Naive thymus-derived CD8-positive, alpha-beta T cell (primary cell): Measurements from ENCODE around the gene AFF3. TPM values are rescaled to one million over a fixed set of nuclear protein-coding genes. Genes with fewer than 3 reads are reported as not detected.

Source experiments
- ATAC-seq, 2 donors: fragments of 150-1000 bp; cut with Tn5 transposase in 1 of 2; sonication (Bioruptor Pico), chemical (Tn5 transposase) in 1 of 2; 1 replicate in 1 of 2; 2 replicates in 1 of 2; pipeline ENCODE4 v1.10.0; 2021; ENCODE audit warnings: mild to moderate bottlenecking in 2 of 2, moderate library complexity in 2 of 2
- POLR2A ChIA-PET: fragments of 350-600 bp; sonication (Branson Sonifier 250); formaldehyde crosslinking; loops from one replicate; lab custom pipeline; 2021; ENCODE audit warnings: antibody characterized with exemption; lab: Charles Lee
- DNase-seq, 10 donors: peaks; one replicate each; pipeline versions ENCODE4 v3.0.0 to v3.0.0-alpha.2; 2020 to 2022
- H3K27ac Mint-ChIP-seq, 10 donors: one replicate each; pipeline ENCODE4 v1.8.0; 2020 to 2022; ENCODE audit warnings: mild to moderate bottlenecking in 10 of 10, mixed read lengths in 10 of 10, moderate library complexity in 4 of 10, inconsistent platforms in 1 of 10
- H3K27me3 Mint-ChIP-seq, 5 donors: one replicate each; pipeline ENCODE4 v1.8.0; 2021 to 2022; ENCODE audit warnings: mixed read lengths in 5 of 5
- H3K36me3 Mint-ChIP-seq, 3 donors: one replicate each; pipeline ENCODE4 v1.8.0; 2020 to 2022; ENCODE audit warnings: mixed read lengths in 3 of 3, mild to moderate bottlenecking in 2 of 3, inconsistent platforms in 1 of 3
- H3K4me1 Mint-ChIP-seq, 4 donors: one replicate each; pipeline ENCODE4 v1.8.0; 2021 to 2022; ENCODE audit warnings: mixed read lengths in 4 of 4
- H3K4me3 Mint-ChIP-seq, 10 donors: one replicate each; pipeline ENCODE4 v1.8.0; 2020 to 2022; ENCODE audit warnings: mild to moderate bottlenecking in 10 of 10, mixed read lengths in 10 of 10, moderate library complexity in 6 of 10, inconsistent platforms in 1 of 10
- H3K9me3 Mint-ChIP-seq, 9 donors: one replicate each; pipeline ENCODE4 v1.8.0; 2020 to 2022; ENCODE audit warnings: mixed read lengths in 9 of 9, mild to moderate bottlenecking in 3 of 9, inconsistent platforms in 1 of 9, moderate library complexity in 1 of 9
- polyA plus RNA-seq, 3 donors: library from polyadenylated mRNA; unstranded; fragments of 300-500 nt; fragmentation: Illumina TruSeq; gene quantifications; one replicate each; pipeline ENCODE4 v1.2.3, GENCODE V29; 2021
- total RNA-seq, 8 experiments: library from RNA in 2 of 8; stranded (reverse) in 2 of 8; gene quantifications; one replicate each; pipeline ENCODE4 v1.2.3 and lab custom pipeline; 2021 to 2026

Gene AFF3
- total and polyA plus RNA-seq, 5 experiments from 2014 or later = 0.50 to 11.9 (median 2.8) TPM

DNA sequence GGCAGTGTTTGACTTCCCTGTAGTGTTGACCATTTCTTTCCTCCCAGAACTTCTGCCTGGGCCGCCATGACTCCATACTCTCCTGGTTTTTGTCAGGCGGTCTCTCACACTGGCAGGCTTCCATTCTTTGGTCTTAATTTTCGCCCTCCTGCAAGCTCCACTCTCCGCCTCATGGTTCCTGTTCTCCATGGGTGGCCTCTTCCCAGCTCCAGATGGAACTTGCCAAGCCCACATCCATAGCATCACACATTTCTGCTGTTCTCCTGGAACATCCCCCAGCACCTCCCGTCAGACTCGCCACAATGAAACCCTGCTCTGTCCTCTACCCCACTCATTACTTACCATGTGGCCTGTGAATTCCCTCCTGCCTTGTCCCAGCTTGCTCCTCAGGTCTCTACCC lies 896 bp upstream of the AFF3 start:
- H3K9me3 Mint-ChIP-seq = peaks cover 0 to 11% (median 0%) of the 10 kb centered on the region in 9 donors
- no peak for DNase-seq
- H3K27me3 Mint-ChIP-seq = peaks cover 0 to 10% (median 0%) of the 10 kb centered on the region in 5 donors
- no peak for ATAC-seq
- peak overlapping the region in 8 of 10 donors; percentile 11 to 99 (median 52) for H3K27ac Mint-ChIP-seq
- no peaks in the 10 kb centered on the region for H3K36me3 Mint-ChIP-seq
- peak overlapping the region in 4 of 10 donors; percentile 13 to 70 (median 37) for H3K4me3 Mint-ChIP-seq
- peaks cover 24 to 67% (median 48%) of the 10 kb centered on the region in 4 donors for H3K4me1 Mint-ChIP-seq
- POLR2A ChIA-PET = no interaction called here

DNA sequence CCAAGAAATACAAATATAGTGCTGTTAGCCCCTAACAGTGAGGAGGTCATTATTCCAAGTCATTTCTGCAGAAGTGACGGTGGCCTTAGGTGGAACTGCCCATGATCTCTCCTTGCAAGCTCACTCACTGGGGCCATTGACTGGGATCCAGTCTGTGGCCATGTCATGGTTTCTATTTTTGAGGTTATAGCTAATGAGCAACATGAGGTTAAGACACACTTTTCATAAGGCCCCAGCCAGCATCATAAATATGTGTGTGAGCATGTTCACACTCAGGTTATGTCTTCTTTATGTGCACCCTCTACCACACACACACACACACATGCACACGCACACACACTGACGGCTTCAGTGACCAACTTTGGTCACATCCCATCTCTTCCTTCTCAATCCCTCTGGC lies 484 bp downstream of the AFF3 start:
- Mint-ChIP-seq H3K27me3 (peaks cover 0 to 10% (median 0%) of the 10 kb centered on the region in 5 donors), H3K4me3 (peak overlapping the region; percentile 63 to 92 (median 84)), H3K36me3 (no peaks in the 10 kb centered on the region), H3K27ac (peak overlapping the region; percentile 80 to 99 (median 88)), H3K4me1 (peaks cover 30 to 80% (median 61%) of the 10 kb centered on the region in 4 donors), H3K9me3 (peaks cover 0 to 11% (median 0%) of the 10 kb centered on the region in 9 donors)
- no peak for DNase-seq
- ATAC-seq = peak in 1 of 2 donors; percentile 10
- POLR2A ChIA-PET = no interaction called here

DNA sequence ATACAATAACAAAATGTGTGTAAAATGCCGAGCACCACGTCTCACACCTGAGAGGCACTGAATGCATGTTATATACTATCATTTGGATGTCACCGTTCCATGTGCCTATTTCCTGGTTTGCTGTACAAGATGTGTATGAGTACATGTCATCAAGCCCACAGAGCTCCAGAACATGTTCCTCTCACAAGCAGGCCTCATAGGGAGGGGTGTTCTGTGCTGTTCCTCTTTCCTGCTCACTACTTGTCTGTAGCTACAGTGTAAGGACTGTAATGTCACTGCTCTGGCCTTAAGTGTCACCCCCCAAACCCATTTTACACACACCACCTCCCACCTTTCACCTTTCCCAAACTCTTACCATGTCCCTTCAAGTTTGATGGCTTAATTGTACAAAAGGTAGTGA lies 1.8 kb downstream of the AFF3 start:
- ATAC-seq (no peak), DNase-seq (no peak)
- Mint-ChIP-seq H3K9me3 (peaks cover 0 to 11% (median 0%) of the 10 kb centered on the region in 9 donors), H3K4me1 (peaks cover 30 to 80% (median 61%) of the 10 kb centered on the region in 4 donors), H3K36me3 (no peaks in the 10 kb centered on the region), H3K27ac (peak overlapping the region in 4 of 10 donors; percentile 1 to 99 (median 55)), H3K27me3 (peaks cover 0 to 10% (median 0%) of the 10 kb centered on the region in 5 donors), H3K4me3 (peak overlapping the region in 4 of 10 donors; percentile 5 to 92 (median 32))
- POLR2A ChIA-PET = no interaction called here

DNA sequence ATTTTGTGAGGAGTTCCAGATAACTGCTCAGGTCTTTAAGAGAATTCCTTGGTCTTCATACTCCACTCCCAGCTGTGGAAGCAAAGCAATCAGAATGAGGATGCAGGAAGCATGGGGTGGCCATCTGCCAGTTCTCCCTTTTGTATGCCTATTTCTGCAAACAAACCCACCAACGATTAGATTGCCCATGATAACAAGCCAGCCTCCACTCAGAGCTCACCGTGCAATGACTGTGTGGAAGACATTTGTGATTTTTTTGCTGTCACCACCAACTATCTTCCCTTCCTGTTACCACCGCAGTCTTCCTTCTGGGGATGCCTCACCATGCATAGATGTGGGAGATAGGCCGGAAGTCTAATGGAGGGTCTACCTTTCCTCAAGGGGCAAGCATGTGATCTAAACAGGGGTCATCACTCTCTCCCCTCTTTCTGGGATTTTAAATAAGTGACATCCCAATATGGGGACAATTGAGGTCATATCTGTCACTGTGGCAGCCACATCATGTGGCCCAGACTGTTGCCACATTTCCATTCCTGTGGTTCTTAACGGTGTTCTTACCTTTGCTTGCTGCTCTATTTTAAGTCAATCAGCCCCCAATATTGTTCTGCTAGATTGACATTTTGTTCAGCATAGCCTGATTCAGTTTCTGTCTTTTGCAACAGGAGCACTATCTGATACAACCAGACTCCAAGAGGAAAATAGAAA lies 4.4 kb downstream of the AFF3 start:
- Mint-ChIP-seq H3K36me3 (no peaks in the 10 kb centered on the region), H3K4me3 (peak overlapping the region in 6 of 10 donors; percentile 3 to 60 (median 38)), H3K27me3 (no peaks in the 10 kb centered on the region), H3K27ac (peak overlapping the region in 2 of 10 donors; percentile 23 to 57), H3K9me3 (peaks cover 0 to under 1% (median 0%) of the 10 kb centered on the region in 9 donors), H3K4me1 (peaks cover 19 to 59% (median 49%) of the 10 kb centered on the region in 4 donors)
- DNase-seq (peak in 1 of 10 donors; percentile 7), ATAC-seq (no peak)
- POLR2A ChIA-PET = no interaction called here

DNA sequence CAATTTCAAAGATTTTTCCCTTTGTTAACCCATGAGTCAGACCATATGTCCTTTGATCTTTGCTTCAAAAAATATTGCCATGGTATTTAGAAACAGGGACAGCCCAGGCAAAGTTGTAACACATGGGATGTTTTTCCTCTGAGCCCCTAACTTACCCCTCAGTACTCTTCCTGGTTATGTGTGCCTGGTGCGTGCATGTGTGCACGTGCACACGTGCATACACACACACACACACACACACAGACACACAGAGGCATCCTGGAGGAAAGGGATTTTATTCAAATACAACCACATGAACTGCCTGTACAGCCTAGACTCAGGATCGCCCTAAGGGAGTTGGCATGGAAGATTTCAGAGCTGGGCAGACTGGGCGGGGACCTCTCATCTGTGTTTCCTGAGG lies 5.1 kb downstream of the AFF3 start:
- POLR2A ChIA-PET = no interaction called here
- H3K4me3 Mint-ChIP-seq = peak overlapping the region in 1 of 10 donors; percentile 36

DNA sequence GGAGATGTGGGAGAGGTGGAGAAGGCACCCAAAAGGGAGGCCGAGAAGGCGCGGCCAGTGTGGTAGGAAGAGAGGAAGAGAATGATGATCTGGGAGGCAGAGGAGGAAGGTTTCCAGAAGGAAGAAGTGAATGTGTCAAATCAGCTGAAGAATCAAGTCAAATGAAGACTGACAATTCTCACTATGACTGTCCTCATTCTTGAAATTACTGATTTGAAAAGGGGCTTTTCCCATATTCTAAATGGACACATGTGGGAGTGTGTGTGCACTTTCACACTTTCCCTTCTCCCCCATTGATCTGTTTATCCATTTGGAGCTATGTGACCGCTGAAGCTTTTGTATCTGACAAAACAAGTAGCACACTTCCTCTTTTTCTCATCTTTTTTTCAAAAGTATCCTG lies 6.1 kb downstream of the AFF3 start:
- POLR2A ChIA-PET = no interaction called here
- ATAC-seq (no peak), DNase-seq (no peak)
- no peak overlapping the region for H3K4me3 Mint-ChIP-seq
- H3K4me1 Mint-ChIP-seq = peaks cover 11 to 49% (median 34%) of the 10 kb centered on the region in 4 donors
- no peaks in the 10 kb centered on the region for H3K27me3 Mint-ChIP-seq
- no peak overlapping the region for H3K27ac Mint-ChIP-seq
- no peaks in the 10 kb centered on the region for H3K9me3 Mint-ChIP-seq
- no peaks in the 10 kb centered on the region for H3K36me3 Mint-ChIP-seq

More for the DNA sequence above, 5.1 kb downstream of the AFF3 start:
- Mint-ChIP-seq H3K27me3 (no peaks in the 10 kb centered on the region), H3K4me1 (peaks cover 14 to 52% (median 42%) of the 10 kb centered on the region in 4 donors), H3K36me3 (no peaks in the 10 kb centered on the region), H3K9me3 (no peaks in the 10 kb centered on the region), H3K27ac (no peak overlapping the region)
- ATAC-seq (no peak), DNase-seq (no peak)

DNA sequence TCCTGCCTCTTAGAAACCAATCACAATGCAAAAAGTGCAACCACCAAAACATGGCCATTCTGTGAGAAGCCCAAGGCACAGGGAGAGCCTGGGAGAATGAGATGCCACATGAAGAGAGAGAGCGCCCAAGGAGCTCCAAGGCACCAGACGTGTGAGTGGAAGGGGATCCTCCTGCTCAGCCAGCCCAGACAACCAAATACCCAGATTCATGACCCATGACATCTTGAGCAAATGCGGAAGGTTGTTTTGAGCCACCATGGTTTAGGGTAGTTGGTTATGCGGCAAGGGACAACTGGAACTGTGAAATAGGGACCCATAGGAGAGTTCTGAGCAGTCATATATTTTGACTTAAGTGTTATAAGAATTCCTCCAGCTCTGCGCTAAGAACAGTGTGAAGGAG lies 7.0 kb downstream of the AFF3 start:
- peaks cover 10 to 47% (median 27%) of the 10 kb centered on the region in 4 donors for H3K4me1 Mint-ChIP-seq
- no peaks in the 10 kb centered on the region for H3K9me3 Mint-ChIP-seq
- DNase-seq (no peak), ATAC-seq (no peak)
- H3K27ac Mint-ChIP-seq = no peak overlapping the region
- H3K27me3 Mint-ChIP-seq = no peaks in the 10 kb centered on the region
- no peaks in the 10 kb centered on the region for H3K36me3 Mint-ChIP-seq
- POLR2A ChIA-PET = no interaction called here
- H3K4me3 Mint-ChIP-seq = no peak overlapping the region

DNA sequence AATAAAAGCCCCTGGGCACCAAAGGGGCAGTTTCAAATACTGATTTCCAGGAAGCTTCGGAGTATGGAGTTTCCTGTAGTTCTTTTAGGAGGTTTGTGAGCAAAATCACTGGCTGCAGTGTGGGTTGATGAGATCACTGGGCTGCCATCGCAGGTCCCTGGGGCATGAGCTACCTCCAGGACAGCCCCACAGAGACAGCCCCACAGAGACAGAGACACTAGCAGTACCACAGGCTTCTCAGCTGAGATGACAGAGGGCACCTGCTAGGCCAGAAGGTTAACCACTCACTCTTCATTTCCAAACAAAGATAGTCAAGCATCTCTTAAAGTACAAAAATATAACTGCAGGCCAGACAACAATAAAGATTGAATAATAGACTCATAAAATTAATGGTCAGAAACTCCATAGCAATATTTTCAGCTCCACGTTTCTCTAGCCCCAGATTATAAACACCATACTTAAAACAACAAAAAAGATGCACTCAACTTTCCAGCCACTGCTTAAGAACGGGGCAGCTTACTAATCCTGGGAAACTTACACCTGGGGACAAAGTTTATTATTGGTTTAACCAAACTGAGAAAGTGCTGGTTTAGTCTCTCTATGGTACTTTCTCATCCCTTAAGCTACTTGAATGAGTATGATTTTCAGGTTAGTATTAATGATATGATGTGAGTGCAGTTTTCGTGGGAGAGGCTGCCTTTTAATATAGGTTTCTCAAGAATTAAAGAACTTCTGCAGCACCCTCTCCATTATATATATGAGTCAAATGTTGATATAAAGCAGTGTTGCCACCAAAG lies 11.6 kb downstream of the AFF3 start:
- Mint-ChIP-seq H3K27ac (no peak overlapping the region), H3K27me3 (no peaks in the 10 kb centered on the region), H3K9me3 (no peaks in the 10 kb centered on the region), H3K4me1 (peaks cover 0 to 13% (median 0%) of the 10 kb centered on the region in 4 donors), H3K4me3 (no peak overlapping the region), H3K36me3 (no peaks in the 10 kb centered on the region)
- no peak for ATAC-seq
- POLR2A ChIA-PET = no interaction called here
- DNase-seq = no peak

DNA sequence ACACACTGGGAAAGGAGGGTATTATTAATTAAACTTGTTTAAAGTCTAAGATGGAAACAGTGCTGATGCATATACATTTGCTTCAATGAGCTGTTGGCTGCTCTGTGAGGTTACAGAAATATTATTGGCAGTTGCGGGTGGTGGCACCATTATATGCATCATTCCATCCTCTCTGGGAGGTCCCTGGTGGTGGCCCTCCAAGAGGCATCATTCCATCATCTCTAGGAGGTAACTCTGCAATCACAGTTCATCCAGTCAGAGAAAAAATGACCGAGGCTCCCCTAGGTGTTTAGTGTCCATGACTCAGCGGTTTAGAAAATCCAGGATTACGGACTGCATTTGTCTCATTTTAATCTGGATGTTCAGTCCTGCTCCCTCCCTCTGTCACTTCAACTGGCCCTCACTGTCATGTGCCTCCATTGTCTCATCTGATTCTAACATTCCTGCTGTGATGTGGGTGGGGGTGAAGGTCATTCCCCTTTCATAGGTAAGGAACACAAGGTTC lies 15.4 kb downstream of the AFF3 start:
- no peak for ATAC-seq
- Mint-ChIP-seq H3K36me3 (peaks cover 0 to 6% (median 5%) of the 10 kb centered on the region in 3 donors), H3K27ac (no peak overlapping the region), H3K4me1 (peaks cover 0 to 10% (median 0%) of the 10 kb centered on the region in 4 donors), H3K27me3 (no peaks in the 10 kb centered on the region), H3K4me3 (no peak overlapping the region), H3K9me3 (peaks cover 0 to 15% (median 3%) of the 10 kb centered on the region in 9 donors)
- no peak for DNase-seq
- POLR2A ChIA-PET = no interaction called here

DNA sequence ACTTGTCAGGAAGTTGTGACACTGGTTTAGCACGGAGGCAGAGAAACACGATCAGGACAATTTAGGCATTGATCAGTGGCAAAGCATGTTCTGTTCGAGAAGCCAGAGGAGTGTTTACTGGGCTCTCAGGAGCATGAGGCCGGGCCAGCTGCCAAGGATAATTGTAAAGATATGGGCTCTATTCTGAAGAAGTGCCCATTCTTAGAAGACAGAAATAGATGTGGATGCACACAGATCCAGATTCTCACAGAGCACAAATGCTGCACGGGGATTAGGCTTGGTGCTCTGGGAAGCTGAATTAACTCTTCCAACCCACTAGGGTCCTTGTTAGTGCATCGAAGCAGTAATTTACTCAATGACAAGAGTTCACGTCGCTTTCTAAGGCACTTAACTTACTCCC lies 16.2 kb downstream of the AFF3 start:
- ATAC-seq (no peak), DNase-seq (no peak)
- no peak overlapping the region for H3K27ac Mint-ChIP-seq
- H3K36me3 Mint-ChIP-seq = peaks cover 0 to 6% (median 5%) of the 10 kb centered on the region in 3 donors
- H3K4me1 Mint-ChIP-seq = peaks cover 0 to 6% (median under 1%) of the 10 kb centered on the region in 4 donors
- POLR2A ChIA-PET = no interaction called here
- no peak overlapping the region for H3K4me3 Mint-ChIP-seq
- peaks cover 0 to 4% (median 0%) of the 10 kb centered on the region in 5 donors for H3K27me3 Mint-ChIP-seq
- peaks cover 0 to 15% (median 3%) of the 10 kb centered on the region in 9 donors for H3K9me3 Mint-ChIP-seq

DNA sequence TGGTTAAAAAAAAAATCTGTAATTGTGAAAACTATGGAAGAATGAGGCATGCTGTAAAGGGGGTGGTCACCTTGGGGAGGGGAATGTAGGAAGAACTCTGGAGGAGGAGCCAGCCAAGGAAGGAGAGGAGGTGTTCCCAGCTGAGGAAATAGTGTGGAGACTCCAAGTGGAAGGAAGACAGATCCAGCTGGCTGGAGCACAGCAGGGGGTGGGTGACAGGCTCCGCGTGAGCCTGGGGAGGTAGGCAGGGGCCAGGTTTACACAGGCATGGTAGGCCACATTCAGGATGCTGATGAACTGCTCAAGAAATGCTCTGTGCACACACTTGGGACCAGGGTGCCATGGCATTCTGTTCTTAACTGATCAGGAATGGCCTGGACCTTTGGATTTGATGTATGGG lies 16.8 kb downstream of the AFF3 start:
- H3K4me1 Mint-ChIP-seq = peaks cover 0 to 2% (median under 1%) of the 10 kb centered on the region in 4 donors
- H3K36me3 Mint-ChIP-seq = peaks cover 0 to 6% (median 5%) of the 10 kb centered on the region in 3 donors
- ATAC-seq (no peak), DNase-seq (no peak)
- no peak overlapping the region for H3K4me3 Mint-ChIP-seq
- peaks cover 0 to 15% (median 3%) of the 10 kb centered on the region in 9 donors for H3K9me3 Mint-ChIP-seq
- POLR2A ChIA-PET = no interaction called here
- peaks cover 0 to 10% (median 0%) of the 10 kb centered on the region in 5 donors for H3K27me3 Mint-ChIP-seq
- H3K27ac Mint-ChIP-seq = no peak overlapping the region

DNA sequence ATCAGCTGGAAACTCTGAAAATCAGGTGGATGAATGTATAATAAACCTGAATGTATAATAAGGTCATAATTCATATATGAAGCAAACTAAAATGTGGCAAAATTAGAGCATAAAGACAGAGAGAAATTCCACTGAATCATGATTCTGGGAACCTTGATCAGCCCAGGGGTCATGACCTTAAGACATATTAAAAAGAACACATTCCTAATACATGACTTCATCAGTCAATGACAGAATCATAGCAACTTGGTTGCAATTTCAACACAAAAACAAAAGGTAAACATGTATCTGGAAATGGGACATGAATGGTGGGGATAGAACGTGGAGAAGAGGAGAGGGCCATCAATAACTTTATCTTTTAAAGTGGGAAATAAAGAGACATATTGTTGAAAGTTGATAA lies 17.6 kb downstream of the AFF3 start:
- Mint-ChIP-seq H3K4me1 (peaks cover 0 to 2% (median 0%) of the 10 kb centered on the region in 4 donors), H3K4me3 (no peak overlapping the region), H3K27me3 (peaks cover 0 to 11% (median 0%) of the 10 kb centered on the region in 5 donors), H3K27ac (no peak overlapping the region), H3K9me3 (peaks cover 0 to 15% (median 3%) of the 10 kb centered on the region in 9 donors), H3K36me3 (peaks cover 0 to 6% (median 5%) of the 10 kb centered on the region in 3 donors)
- ATAC-seq (no peak), DNase-seq (no peak)
- POLR2A ChIA-PET = no interaction called here
